Left lung (tissue), 10 donors: ENCODE data around the gene LAMA5. TPM values are rescaled to one million over a fixed set of nuclear protein-coding genes. Genes with fewer than 3 reads are reported as not detected.

Source experiments
- ATAC-seq: fragments of 200-7000 bp; cut with Tn5 transposase; one replicate; pipeline ENCODE4 v1.9.1; 2020; ENCODE audit warnings: moderate library complexity
- DNase-seq, 4 donors: peaks; one replicate each; pipeline ENCODE4 v3.0.0-alpha.2; 2013 to 2020
- H3K27ac ChIP-seq, 2 donors: fragments of 200-600 bp; sonication (generic) in 1 of 2; one replicate each; pipeline versions ENCODE4 v1.5.0 to v1.8.0; 2020 to 2021
- H3K27me3 ChIP-seq, 2 donors: fragments of 200-600 bp; sonication (generic) in 1 of 2; one replicate each; pipeline versions ENCODE4 v1.5.0 to v1.8.0; 2020 to 2021
- H3K36me3 ChIP-seq, 2 donors: fragments of 200-600 bp; sonication (generic) in 1 of 2; one replicate each; pipeline versions ENCODE4 v1.5.0 to v1.8.0; 2020 to 2021
- H3K4me1 ChIP-seq, 2 donors: fragments of 200-600 bp; one replicate each; pipeline ENCODE4 v1.8.0; 2021
- H3K4me3 ChIP-seq, 2 donors: fragments of 200-600 bp; sonication (generic) in 1 of 2; one replicate each; pipeline versions ENCODE4 v1.5.0 to v1.8.0; 2020 to 2021; ENCODE audit warnings: mild to moderate bottlenecking in 1 of 2
- H3K9me3 ChIP-seq, 2 donors: fragments of 200-600 bp; sonication (generic) in 1 of 2; one replicate each; pipeline versions ENCODE4 v1.5.0 to v1.8.0; 2020 to 2021
- CTCF ChIP-seq, 2 donors: fragments of 200-600 bp; sonication (generic) in 1 of 2; IDR thresholded peaks; one replicate each; pipeline versions ENCODE4 v1.5.0 to v1.8.0; 2021; ENCODE audit warnings: antibody characterized with exemption in 2 of 2
- intact Hi-C, 2 donors: fragments of 100-400 bp; cut with DNase I; formaldehyde crosslinking; loops; one replicate each; pipeline versions ENCODE4 v1.11.2 to v1.14.2; 2022
- microRNA-seq, 2 donors: library from miRNA; unstranded; fragments of <30 nt; microRNA quantifications; one replicate each; pipeline ENCODE4, GENCODE V29; 2019
- polyA plus RNA-seq, 6 donors: library from polyadenylated mRNA; unstranded; fragments of 120-200 nt; gene quantifications; one replicate each; pipeline ENCODE4 v1.2.1, GENCODE V29; 2013; ENCODE audit not compliant: insufficient read length in 6 of 6
- total RNA-seq, 2 donors: library from RNA; stranded (reverse); fragmentation: NEBNext Ultra II Directional; extraction: Animal tissue kit (Norgen Biotek cat#: 25700); gene quantifications; one replicate each; pipeline ENCODE4 v1.2.1, GENCODE V29; 2021
- donor health status: DM: no; HTN: yes; CAD: no.
- donor health status: DM: no; HTN: no; CAD: no.

The LAMA5 gene
- total and polyA plus RNA-seq, 8 donors, result 123 to 267 (median 158) TPM

- no peak for TF ChIP-seq CTCF (IDR thresholded peaks at IDR 0.05)
- H3K9me3 ChIP-seq, result peaks cover 0 to 3% of the 10 kb centered on the region in 2 donors
- H3K27me3 ChIP-seq, result no peaks in the 10 kb centered on the region
- no peaks in the 10 kb centered on the region for H3K4me1 ChIP-seq
- intact Hi-C loops, result no loop called here
- DNase-seq (no peak), ATAC-seq (no peak)
- H3K36me3 ChIP-seq, result peaks cover 0 to 100% of the 10 kb centered on the region in 2 donors
- no peak overlapping the region for H3K27ac ChIP-seq
- H3K4me3 ChIP-seq, result no peak overlapping the region
Observed at GRCh38 chr20:62262064-62262463, 105.0 kb downstream of the LAMA5 start.

DNA sequence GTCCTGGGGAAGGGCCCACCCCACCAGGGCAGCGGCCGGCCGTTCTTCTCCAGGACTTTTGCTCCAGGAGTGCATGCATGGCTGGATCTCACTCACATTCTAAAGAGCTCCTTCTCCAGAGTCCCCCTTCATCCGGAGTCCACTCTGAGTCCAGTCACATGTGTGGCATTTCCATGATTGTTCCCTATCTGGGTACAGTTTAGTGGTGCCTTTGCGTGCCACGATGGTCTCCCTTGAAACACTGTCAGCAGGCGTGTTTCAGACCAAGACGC, 107.9 kb downstream of the LAMA5 start:
- ATAC-seq (no peak), DNase-seq (no peak)
- Histone ChIP-seq H3K27me3 (no peaks in the 10 kb centered on the region), H3K4me3 (no peak overlapping the region), H3K4me1 (peaks cover 0 to 3% of the 10 kb centered on the region in 2 donors), H3K27ac (no peak overlapping the region), H3K36me3 (peaks cover 0 to 84% of the 10 kb centered on the region in 2 donors), H3K9me3 (no peaks in the 10 kb centered on the region)
- TF ChIP-seq CTCF (IDR thresholded peaks at IDR 0.05), result no peak
- intact Hi-C loops, result no loop called here

Small RNA genes within 50 kb of the gene (microRNA-seq; reads per million reads assigned to microRNA genes)
- 2.0 to 7.1 reads per million in 2 donors for gene MIR4758

Other genes with a start within 250 kb of the LAMA5 start
- 10 to 100 TPM; 36.0 to 36.2 TPM for gene LSM14B, start 244.8 kb downstream of the LAMA5 start, total RNA-seq
- gene LSM14B, start 244.8 kb downstream of the LAMA5 start, polyA plus RNA-seq, result 10 to 100 TPM; 57.1 to 62.3 (median 59.9) TPM
- 100 to 1,000 TPM; 180 to 296 TPM for gene PSMA7, start 223.9 kb downstream of the LAMA5 start, total RNA-seq
- 100 to 1,000 TPM; 150 to 207 (median 168) TPM for gene PSMA7, start 223.9 kb downstream of the LAMA5 start, polyA plus RNA-seq
- gene SS18L1, start 223.5 kb downstream of the LAMA5 start, total RNA-seq, result 10 to 100 TPM; 14.6 to 14.9 TPM
- 10 to 100 TPM; 21.0 to 30.0 (median 23.6) TPM for gene SS18L1, start 223.5 kb downstream of the LAMA5 start, polyA plus RNA-seq
- 10 to 100 TPM; 25.5 to 29.6 TPM for gene MTG2, start 184.3 kb downstream of the LAMA5 start, total RNA-seq
- 10 to 100 TPM; 30.1 to 34.6 (median 31.8) TPM for gene MTG2, start 184.3 kb downstream of the LAMA5 start, polyA plus RNA-seq
- not detected for gene HRH3, start 147.0 kb downstream of the LAMA5 start, total RNA-seq
- gene HRH3, start 147.0 kb downstream of the LAMA5 start, polyA plus RNA-seq, result not detected
- 10 to 100 TPM; 40.1 to 47.3 TPM for gene OSBPL2, start 128.8 kb downstream of the LAMA5 start, total RNA-seq
- 10 to 100 TPM; 25.6 to 38.0 (median 31.6) TPM for gene OSBPL2, start 128.8 kb downstream of the LAMA5 start, polyA plus RNA-seq
- gene ADRM1, start 64.3 kb downstream of the LAMA5 start, total RNA-seq, result 10 to 100 TPM; 60.1 to 96.9 TPM
- 10 to 100 TPM; 30.0 to 54.5 (median 41.0) TPM for gene ADRM1, start 64.3 kb downstream of the LAMA5 start, polyA plus RNA-seq
- gene RPS21, start 19.8 kb upstream of the LAMA5 start, total RNA-seq, result 1,000 to 10,000 TPM; 1,004 to 1,135 TPM
- gene RPS21, start 19.8 kb upstream of the LAMA5 start, polyA plus RNA-seq, result 1,000 to 10,000 TPM in 3 of 6 donors, 100 to 1,000 TPM in 3; 928 to 1,176 (median 997) TPM
- 1 to 10 TPM; 4.1 to 6.3 TPM for gene CABLES2, start 40.0 kb upstream of the LAMA5 start, total RNA-seq
- gene CABLES2, start 40.0 kb upstream of the LAMA5 start, polyA plus RNA-seq, result 10 to 100 TPM; 11.9 to 16.7 (median 14.6) TPM
- gene RBBP8NL, start 60.2 kb upstream of the LAMA5 start, total RNA-seq, result 1 to 10 TPM in 1 of 2 donors, under 1 TPM in 1; 0.97 to 1.1 TPM
- gene RBBP8NL, start 60.2 kb upstream of the LAMA5 start, polyA plus RNA-seq, result 1 to 10 TPM; 2.5 to 4.2 (median 3.7) TPM
- gene GATA5, start 108.7 kb upstream of the LAMA5 start, total RNA-seq, result 1 to 10 TPM in 1 of 2 donors, under 1 TPM in 1; 0.84 to 2.5 TPM
- 10 to 100 TPM; 23.1 to 45.8 (median 36.3) TPM for gene GATA5, start 108.7 kb upstream of the LAMA5 start, polyA plus RNA-seq